OCI-M1 (cell line): Measurements from ENCODE around the gene VEGFB.
A peak's percentile ranks its signal among the peaks of the same experiment; 100 is the strongest.

ENCODE experiments used
- DNase-seq: peaks from one replicate; lab custom pipeline; 2025; lab: John Stamatoyannopoulos, UW

VEGFB gene

DNA sequence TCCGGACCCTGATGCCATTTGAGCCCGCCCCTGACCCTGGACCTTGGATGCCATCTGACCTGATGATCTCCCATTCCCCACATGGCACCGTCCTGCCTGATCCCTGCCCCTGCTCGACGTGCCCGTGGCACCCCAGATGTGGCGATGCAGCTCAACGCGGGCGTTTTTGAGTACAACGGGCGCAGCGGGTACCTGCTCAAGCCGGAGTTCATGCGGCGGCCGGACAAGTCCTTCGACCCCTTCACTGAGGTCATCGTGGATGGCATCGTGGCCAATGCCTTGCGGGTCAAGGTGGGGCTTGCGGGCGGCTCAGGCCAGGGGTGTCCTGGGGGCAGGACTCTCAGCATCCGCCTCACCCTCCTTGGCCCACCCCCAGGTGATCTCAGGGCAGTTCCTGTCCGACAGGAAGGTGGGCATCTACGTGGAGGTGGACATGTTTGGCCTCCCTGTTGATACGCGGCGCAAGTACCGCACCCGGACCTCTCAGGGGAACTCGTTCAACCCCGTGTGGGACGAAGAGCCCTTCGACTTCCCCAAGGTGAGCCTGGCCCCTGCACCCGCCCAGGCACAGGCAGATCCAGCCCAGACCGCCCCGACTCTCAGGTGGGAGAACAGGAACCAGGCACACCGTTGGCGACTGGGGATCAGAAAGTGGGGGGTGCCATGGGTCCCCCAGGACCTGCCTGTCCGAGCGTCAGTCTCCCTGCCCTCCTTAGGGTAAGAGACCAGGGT lies 28.1 kb downstream of the VEGFB start:
- no peak for DNase-seq

DNA sequence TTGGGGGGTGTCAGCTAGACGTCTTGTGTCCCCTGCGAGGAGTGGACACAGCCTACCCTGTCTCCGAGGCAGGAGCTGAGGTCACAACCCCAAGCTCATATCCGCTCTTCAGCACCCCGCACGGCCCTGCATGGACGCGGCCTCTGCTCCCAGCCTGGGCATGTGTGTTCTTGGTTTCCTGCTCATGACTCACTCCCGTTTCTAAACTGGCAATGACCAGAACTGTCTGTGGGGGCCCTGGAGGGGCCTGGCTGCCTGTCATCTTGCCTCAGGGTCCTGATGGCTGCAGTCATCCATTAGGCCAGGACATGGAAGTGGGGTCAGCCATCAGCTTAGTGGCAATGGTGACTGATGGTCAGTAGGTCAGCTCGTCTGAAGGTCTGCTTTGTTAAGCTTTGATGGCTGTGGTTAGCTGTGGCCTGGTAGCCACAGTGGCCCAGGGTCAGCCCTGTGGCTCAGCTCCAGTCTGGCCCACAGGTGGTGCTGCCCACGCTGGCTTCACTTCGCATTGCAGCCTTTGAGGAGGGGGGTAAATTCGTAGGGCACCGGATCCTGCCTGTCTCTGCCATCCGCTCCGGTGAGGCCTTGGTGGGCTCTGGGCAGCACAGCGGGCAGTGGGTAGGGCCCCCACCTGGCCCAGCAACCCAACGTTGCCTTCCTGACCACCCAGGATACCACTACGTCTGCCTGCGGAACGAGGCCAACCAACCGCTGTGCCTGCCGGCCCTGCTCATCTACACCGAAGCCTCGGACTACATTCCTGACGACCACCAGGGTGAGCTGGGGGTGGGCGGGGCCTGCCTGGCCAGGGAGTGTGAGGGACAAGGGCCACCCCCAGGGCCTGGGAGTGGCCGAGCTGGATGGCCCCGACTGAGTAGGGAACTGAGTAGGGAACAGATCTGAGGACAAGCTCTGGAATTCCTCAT lies 28.9 kb downstream of the VEGFB start:
- no peak for DNase-seq

DNA sequence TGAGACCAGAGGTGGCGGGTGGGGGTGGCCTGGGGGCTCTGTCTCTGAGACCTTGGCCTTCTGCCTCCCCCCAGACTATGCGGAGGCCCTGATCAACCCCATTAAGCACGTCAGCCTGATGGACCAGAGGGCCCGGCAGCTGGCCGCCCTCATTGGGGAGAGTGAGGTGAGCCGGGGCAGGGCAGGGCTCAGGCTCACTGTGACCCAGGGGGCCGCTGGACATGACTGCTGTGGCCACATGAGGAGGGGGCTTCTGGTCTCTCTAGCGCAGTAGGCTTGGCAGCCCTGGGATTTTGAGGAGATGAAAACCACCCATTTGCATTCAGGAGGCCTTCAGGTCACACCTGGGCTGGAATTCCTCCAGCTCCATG lies 29.5 kb downstream of the VEGFB start:
- DNase-seq: no peak

- no peak for DNase-seq
Observed at GRCh38 chr11:64264371-64264852, 30.0 kb downstream of the VEGFB start.

- DNase-seq: no peak
Observed at GRCh38 chr11:64265176-64266160, 31.1 kb downstream of the VEGFB start.

DNA sequence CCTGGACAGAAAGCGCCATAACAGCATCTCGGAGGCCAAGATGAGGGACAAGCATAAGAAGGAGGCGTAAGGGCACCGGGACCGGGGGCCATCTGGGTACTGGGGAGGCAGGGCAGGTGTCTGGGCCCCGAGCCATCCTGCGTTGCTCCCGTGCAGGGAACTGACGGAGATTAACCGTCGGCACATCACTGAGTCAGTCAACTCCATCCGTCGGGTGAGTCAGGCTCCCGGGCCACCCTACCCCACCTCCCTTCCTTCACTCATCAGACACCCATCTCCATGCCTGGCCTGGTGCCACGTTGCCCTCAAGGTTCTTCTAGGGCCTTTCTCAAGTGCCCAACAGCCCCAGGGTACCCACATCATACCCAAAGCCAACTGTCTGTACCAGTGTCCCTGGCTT lies 32.0 kb downstream of the VEGFB start:
- DNase-seq: no peak

- no peak for DNase-seq
Observed at GRCh38 chr11:64267207-64267945, 33.0 kb downstream of the VEGFB start.

- DNase-seq: no peak
Observed at GRCh38 chr11:64268025-64268892, 33.9 kb downstream of the VEGFB start.

DNA sequence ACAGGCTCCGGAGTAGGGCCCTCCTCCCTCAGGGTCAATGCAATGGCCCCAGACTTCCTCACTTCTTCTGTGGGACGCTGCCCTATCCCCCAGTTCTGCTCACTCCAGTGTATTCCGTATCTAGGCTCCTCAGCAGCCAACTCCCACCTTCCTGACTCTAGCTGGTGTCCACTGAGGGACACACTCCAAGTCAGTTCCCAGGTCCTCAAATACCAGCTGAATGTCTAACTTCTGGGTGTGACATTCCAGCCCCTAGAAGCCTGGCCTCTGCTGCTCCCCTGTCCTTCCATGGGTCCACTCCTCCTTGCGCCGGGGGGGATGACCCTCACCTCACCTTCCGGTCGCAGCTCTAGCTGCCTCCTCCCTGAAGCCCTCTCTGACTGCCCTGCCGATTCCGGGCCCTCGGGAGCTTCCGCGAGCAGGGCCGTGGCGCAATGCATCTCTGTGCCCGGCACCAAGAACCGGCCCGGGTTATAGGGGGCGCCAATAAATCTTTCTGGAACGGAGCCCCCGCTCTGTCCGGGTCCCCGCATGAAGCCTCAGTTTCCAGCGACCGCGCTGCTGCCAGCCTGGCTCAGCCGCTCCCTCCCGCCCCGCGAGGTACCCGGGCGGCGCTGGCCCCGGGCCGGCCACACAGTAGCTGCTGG lies 34.6 kb downstream of the VEGFB start:
- peak; percentile 81 for DNase-seq

- DNase-seq: peak; percentile 99
Observed at GRCh38 chr11:64269540-64270220, 35.3 kb downstream of the VEGFB start.

GRCh38 chr11:64275031-64275800 lies 40.8 kb downstream of the VEGFB start:
- no peak for DNase-seq

DNA sequence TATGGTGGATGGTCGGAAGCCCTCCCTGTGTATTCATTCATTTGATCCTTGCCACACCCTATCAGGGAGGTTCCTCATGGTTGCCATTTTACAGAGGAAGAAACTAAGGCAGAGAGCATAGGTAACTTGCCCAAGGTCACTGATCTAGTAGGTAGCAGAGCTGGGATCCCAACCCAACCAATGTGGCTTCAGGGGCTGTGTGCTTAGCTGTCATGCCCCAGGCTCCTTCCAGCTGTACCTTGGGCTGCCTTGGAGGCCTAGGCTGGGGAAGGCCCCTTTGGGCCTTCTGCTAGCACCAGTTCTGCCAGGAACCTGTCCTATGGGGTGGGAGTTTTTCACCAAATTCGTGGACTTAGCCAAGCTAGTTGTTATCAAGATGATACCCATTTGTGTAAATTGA lies 41.5 kb downstream of the VEGFB start:
- no peak for DNase-seq

- DNase-seq: no peak
Observed at GRCh38 chr11:64276653-64277431, 42.5 kb downstream of the VEGFB start.

DNA sequence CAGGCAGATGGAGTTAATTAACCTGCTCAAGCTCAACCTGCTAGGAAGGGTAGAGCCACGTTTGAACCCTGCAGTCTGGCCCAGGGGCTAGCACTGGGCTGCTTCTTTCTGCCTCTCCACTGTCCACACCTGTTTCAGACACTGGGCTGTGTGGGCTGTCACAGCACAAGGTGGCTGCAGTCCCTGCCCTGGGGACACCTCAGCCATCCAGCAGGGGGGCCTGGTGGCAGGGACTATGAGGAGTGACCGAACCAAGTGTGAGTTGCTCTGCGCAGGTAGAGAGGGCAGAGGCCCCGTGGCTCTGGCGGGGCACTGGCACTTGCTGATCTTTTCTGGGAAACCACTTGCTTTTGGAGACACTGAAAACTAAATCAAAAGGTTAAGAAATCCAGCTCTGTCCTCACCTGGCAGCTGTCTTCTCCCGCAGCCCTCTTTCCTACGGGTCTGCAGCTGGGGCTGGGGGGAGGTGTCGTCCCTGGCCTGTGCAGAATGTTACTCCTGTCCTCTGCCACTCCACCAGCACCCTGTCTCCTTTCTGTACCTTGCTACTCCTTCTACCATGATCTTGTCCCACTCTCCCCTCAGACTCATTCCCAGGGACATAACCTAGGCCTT lies 44.3 kb downstream of the VEGFB start:
- DNase-seq: no peak

DNA sequence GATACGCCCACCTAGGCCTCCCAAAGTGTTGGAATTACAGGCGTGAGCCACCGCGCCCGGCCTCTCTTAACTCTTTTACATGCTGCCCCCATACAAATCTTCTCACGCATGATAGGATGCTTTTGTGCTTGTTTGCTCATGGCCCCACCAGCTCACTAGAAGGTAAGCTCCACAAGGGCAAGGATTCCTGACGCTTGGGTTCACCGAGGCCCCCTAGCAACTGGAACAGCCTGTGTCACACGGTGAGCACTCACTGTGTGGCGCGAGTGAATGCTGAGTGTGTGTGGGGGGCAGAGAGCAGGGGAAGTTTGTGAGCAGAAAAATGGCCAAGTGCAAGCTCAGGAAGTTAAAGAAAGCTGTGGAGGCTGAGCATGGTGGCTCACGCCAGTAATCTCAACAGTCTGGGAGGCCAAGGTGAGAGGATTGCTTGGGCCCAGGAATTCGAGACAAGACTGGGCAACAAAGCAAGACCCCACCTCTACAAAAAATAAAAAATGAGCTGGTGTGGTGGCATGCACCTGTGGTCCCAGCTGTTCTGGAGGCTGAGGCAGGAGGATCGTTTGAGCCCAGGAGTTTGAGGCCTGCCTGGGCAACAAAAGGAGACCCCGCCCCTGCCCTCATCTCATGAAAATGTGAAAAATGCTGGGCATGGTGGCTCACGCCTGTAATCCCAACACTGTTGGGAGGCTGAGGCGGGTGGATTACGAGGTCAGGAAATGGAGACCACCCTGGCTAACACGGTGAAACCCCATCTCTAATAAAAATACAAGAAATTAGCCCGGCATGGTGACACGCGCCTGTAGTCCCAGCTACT lies 47.8 kb downstream of the VEGFB start:
- DNase-seq: no peak

- DNase-seq: no peak
Observed at GRCh38 chr11:64283092-64283491, 48.7 kb downstream of the VEGFB start.
